GM21367 (cell line): ENCODE results near the gene ABCC1.
"Not testable (repeated sequence)": the region's sequence is repeated elsewhere in the genome, so short reads cannot be mapped to it uniquely, and the experiment has no call there.

Experiments used
- ATAC-seq: cut with Tn5 transposase; IDR thresholded peaks from one replicate; pipeline ENCODE4 v1.9.1; 2021; ENCODE audit not compliant: unreplicated experiment

ABCC1 gene

GRCh38 chr16:15949210-15950160 lies at the start of gene ABCC1:
TSS of gene ABCC1 (plus strand) at chr16:15949616. CDS start at chr16:15949752, 136 bp downstream.
- ATAC-seq, result no peak

- no peak for ATAC-seq
These were observed 49.1 kb upstream of the ABCC1 start for GRCh38 chr16:15900357-15900756.

- ATAC-seq, result no peak
These were observed 48.4 kb upstream of the ABCC1 start for GRCh38 chr16:15900901-15901500.

GRCh38 chr16:15903960-15904359 lies 45.5 kb upstream of the ABCC1 start:
- no peak for ATAC-seq

- no peak for ATAC-seq
These were observed 43.0 kb upstream of the ABCC1 start for GRCh38 chr16:15906439-15906838.

GRCh38 chr16:15907863-15908478 lies 41.4 kb upstream of the ABCC1 start:
- peak; percentile 96 for ATAC-seq

GRCh38 chr16:15911198-15911597 lies 38.2 kb upstream of the ABCC1 start:
- ATAC-seq, result no peak

- ATAC-seq, result no peak
These were observed 36.2 kb upstream of the ABCC1 start for GRCh38 chr16:15913046-15913698.

- ATAC-seq, result no peak
These were observed 33.8 kb upstream of the ABCC1 start for GRCh38 chr16:15915555-15916081.

GRCh38 chr16:15916323-15916722 lies 33.1 kb upstream of the ABCC1 start:
- no peak for ATAC-seq

GRCh38 chr16:15918314-15918713 lies 31.1 kb upstream of the ABCC1 start:
- ATAC-seq, result not testable (repeated sequence)

GRCh38 chr16:15919331-15919730 lies 30.1 kb upstream of the ABCC1 start:
- ATAC-seq, result no peak

GRCh38 chr16:15924996-15925395 lies 24.4 kb upstream of the ABCC1 start:
- no peak for ATAC-seq

- ATAC-seq, result no peak
These were observed 23.8 kb upstream of the ABCC1 start for GRCh38 chr16:15925631-15926030.

- ATAC-seq, result no peak
These were observed 20.9 kb upstream of the ABCC1 start for GRCh38 chr16:15928261-15929104.

- ATAC-seq, result no peak
These were observed 16.5 kb upstream of the ABCC1 start for GRCh38 chr16:15932939-15933338.

- ATAC-seq, result no peak
These were observed 15.6 kb upstream of the ABCC1 start for GRCh38 chr16:15933781-15934180.

GRCh38 chr16:15934991-15935390 lies 14.4 kb upstream of the ABCC1 start:
- no peak for ATAC-seq

- ATAC-seq, result not testable (repeated sequence)
These were observed 12.6 kb upstream of the ABCC1 start for GRCh38 chr16:15936809-15937208.
